Suprapubic skin (tissue), 4 donors: ENCODE results near the gene KCNJ4. TPM values are rescaled to one million over a fixed set of nuclear protein-coding genes. Genes with fewer than 3 reads are reported as not detected.
"Not testable (repeated sequence)": the region's sequence is repeated elsewhere in the genome, so short reads cannot be mapped to it uniquely, and the experiment has no call there.

Source experiments
- DNase-seq, 2 donors: peaks; one replicate each; pipeline ENCODE4 v3.0.0-alpha.2; 2019; ENCODE audit warnings: low spot score in 2 of 2
- H3K27ac ChIP-seq: fragments of 200-600 bp; sonication (generic); one replicate; pipeline ENCODE4 v1.5.1; 2019
- H3K27me3 ChIP-seq: fragments of 200-600 bp; sonication (generic); one replicate; pipeline ENCODE4 v1.5.1; 2019
- H3K36me3 ChIP-seq: fragments of 200-600 bp; sonication (generic); one replicate; pipeline ENCODE4 v1.5.1; 2019
- H3K4me1 ChIP-seq: fragments of 200-600 bp; sonication (generic); one replicate; pipeline ENCODE4 v1.5.1; 2019
- H3K4me3 ChIP-seq: fragments of 200-600 bp; sonication (generic); one replicate; pipeline ENCODE4 v1.5.1; 2019; ENCODE audit warnings: mild to moderate bottlenecking
- H3K9me3 ChIP-seq: fragments of 200-600 bp; sonication (generic); one replicate; pipeline ENCODE4 v1.5.1; 2019
- EP300 ChIP-seq: sonication (generic); formaldehyde crosslinking; IDR thresholded peaks from one replicate; pipeline ENCODE4 v1.6.1; 2017; ENCODE audit warnings: antibody characterized with exemption
- POLR2A ChIP-seq, 2 donors: fragments of 450-650 bp; IDR thresholded peaks; one replicate each; pipeline ENCODE4 v1.6.1; 2017; ENCODE audit warnings: antibody characterized with exemption in 2 of 2, mild to moderate bottlenecking in 2 of 2, moderate library complexity in 2 of 2
- POLR2AphosphoS5 ChIP-seq, 3 donors: sonication (generic); formaldehyde crosslinking; IDR thresholded peaks; one replicate each; pipeline ENCODE4 v1.6.1; 2017; ENCODE audit warnings: antibody characterized with exemption in 3 of 3
- WGBS: methylation state at CpG from one replicate; pipeline ENCODE4 v1.1.5; 2018; 5-methylcytosine and 5-hydroxymethylcytosine counted together
- total RNA-seq, 4 donors: library from RNA; depleted of rRNA; stranded (reverse); fragments of >200 nt; gene quantifications; one replicate each; pipeline ENCODE4 v1.1.0, GENCODE V29; 2016
- TF ChIP-seq, protein P1 (sequence below), 2 donors: fragments of 200-600 bp in 1 of 2; fragments of 450-650 bp in 1 of 2; sonication (generic) in 1 of 2; IDR thresholded peaks; one replicate each; pipeline ENCODE4 v1.5.1; 2016 to 2019; ENCODE audit warnings: antibody characterized with exemption in 2 of 2, mild to moderate bottlenecking in 1 of 2, moderate library complexity in 1 of 2

Gene KCNJ4
- total RNA-seq, 4 donors from 2014 or later: 0.21 to 0.55 (median 0.32) TPM; not detected in 1

DNA sequence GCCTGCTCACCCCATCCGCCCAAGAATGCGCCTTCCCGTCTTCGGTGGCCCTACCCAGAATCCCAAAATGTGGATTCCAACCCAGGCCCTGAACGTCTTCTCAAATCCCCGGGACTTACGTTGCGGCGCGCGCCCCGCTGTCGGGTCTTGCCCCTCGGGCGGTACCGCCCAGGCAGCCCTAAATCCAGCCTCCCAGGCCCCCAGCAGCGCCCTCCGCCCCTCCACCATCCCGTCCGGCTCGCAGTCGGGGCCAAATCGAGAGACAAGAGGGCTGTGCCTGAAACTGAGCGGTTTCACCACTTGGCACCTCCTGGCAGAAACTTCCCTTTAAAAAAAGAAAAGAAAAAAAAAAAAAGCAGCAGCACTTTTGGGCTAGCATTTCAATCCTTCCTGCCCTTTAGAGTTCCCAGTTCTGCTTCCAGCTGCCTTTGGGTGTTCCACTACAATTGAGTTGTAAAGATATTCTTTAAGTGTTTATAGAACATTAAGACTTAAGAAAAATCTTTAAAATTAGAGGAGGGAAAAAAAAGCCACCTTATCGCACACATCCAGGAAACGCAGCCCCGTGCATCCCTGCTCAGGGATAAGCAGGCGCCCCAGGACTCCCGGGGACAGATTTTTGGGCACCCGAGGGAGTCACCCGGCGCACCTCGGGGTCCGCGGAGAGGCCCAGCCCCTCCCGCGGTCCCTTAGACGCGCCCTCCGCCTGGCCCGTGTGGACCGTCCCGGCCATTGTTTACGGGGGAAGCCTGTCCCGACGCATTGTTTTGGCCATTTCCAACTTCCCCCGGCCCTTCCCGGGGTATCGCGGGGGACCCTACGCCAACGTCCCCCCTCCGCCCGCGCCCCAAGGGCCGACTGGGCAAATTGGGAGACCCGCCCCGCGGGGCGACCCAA, 57.6 kb downstream of the KCNJ4 start:
- WGBS: 3% methylated on average over 36 of the region's 60 CpGs
- peak in 1 of 2 donors; percentile 78 for DNase-seq
- Histone ChIP-seq H3K9me3 (no peaks in the 10 kb centered on the region), H3K4me1 (peaks cover 26% of the 10 kb centered on the region), H3K27me3 (no peaks in the 10 kb centered on the region), H3K36me3 (no peaks in the 10 kb centered on the region), H3K4me3 (peak overlapping the region; percentile 92), H3K27ac (peak overlapping the region; percentile 92)
- TF ChIP-seq, protein P1, sequence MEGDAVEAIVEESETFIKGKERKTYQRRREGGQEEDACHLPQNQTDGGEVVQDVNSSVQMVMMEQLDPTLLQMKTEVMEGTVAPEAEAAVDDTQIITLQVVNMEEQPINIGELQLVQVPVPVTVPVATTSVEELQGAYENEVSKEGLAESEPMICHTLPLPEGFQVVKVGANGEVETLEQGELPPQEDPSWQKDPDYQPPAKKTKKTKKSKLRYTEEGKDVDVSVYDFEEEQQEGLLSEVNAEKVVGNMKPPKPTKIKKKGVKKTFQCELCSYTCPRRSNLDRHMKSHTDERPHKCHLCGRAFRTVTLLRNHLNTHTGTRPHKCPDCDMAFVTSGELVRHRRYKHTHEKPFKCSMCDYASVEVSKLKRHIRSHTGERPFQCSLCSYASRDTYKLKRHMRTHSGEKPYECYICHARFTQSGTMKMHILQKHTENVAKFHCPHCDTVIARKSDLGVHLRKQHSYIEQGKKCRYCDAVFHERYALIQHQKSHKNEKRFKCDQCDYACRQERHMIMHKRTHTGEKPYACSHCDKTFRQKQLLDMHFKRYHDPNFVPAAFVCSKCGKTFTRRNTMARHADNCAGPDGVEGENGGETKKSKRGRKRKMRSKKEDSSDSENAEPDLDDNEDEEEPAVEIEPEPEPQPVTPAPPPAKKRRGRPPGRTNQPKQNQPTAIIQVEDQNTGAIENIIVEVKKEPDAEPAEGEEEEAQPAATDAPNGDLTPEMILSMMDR (IDR thresholded peaks at IDR 0.05): no peak
- TF ChIP-seq EP300: no peak
- no peak for TF ChIP-seq POLR2A (IDR thresholded peaks at IDR 0.05)
- TF ChIP-seq POLR2AphosphoS5 (IDR thresholded peaks at IDR 0.05): no peak

GRCh38 chr22:38396440-38397069, 58.4 kb downstream of the KCNJ4 start:
- not testable (repeated sequence) for H3K36me3 ChIP-seq, H3K27me3 ChIP-seq, H3K9me3 ChIP-seq, DNase-seq
- Histone ChIP-seq H3K4me1 (peaks cover 26% of the 10 kb centered on the region), H3K4me3 (peak overlapping the region; percentile 92), H3K27ac (peak overlapping the region; percentile 92)
- 84% methylated on average over 12 of the region's 12 CpGs for WGBS

- not testable (repeated sequence) for H3K36me3 ChIP-seq, H3K27me3 ChIP-seq, DNase-seq, H3K9me3 ChIP-seq, H3K4me3 ChIP-seq
- Histone ChIP-seq H3K27ac (peak overlapping the region; percentile 92), H3K4me1 (peaks cover 26% of the 10 kb centered on the region)
Measured at GRCh38 chr22:38395944-38396343, 59.1 kb downstream of the KCNJ4 start.

- DNase-seq, H3K27ac ChIP-seq, H3K9me3 ChIP-seq, H3K27me3 ChIP-seq, H3K4me3 ChIP-seq, H3K36me3 ChIP-seq: not testable (repeated sequence)
- H3K4me1 ChIP-seq: peaks cover 26% of the 10 kb centered on the region
- WGBS: 52% methylated on average over 6 of the region's 6 CpGs
Measured at GRCh38 chr22:38394929-38395624, 59.9 kb downstream of the KCNJ4 start.

- not testable (repeated sequence) for H3K4me1 ChIP-seq, H3K27me3 ChIP-seq, H3K4me3 ChIP-seq, DNase-seq, H3K27ac ChIP-seq, H3K9me3 ChIP-seq, H3K36me3 ChIP-seq
- WGBS: 85% methylated on average over 4 of the region's 4 CpGs
Measured at GRCh38 chr22:38389428-38389818, 65.6 kb downstream of the KCNJ4 start.

GRCh38 chr22:38388506-38389427, 66.2 kb downstream of the KCNJ4 start:
- WGBS: 78% methylated on average over 6 of the region's 6 CpGs
- not testable (repeated sequence) for H3K36me3 ChIP-seq, H3K9me3 ChIP-seq, DNase-seq, H3K4me3 ChIP-seq, H3K27me3 ChIP-seq, H3K4me1 ChIP-seq, H3K27ac ChIP-seq

- not testable (repeated sequence) for H3K27ac ChIP-seq, DNase-seq, H3K4me1 ChIP-seq, H3K4me3 ChIP-seq, H3K27me3 ChIP-seq, H3K9me3 ChIP-seq, H3K36me3 ChIP-seq
- WGBS: 44% methylated on average over 5 of the region's 5 CpGs
Measured at GRCh38 chr22:38386918-38387317, 68.1 kb downstream of the KCNJ4 start.

GRCh38 chr22:38383417-38383816, 71.6 kb downstream of the KCNJ4 start:
- 97% methylated on average over 2 of the region's 2 CpGs for WGBS
- Histone ChIP-seq H3K4me3 (no peak overlapping the region), H3K27ac (no peak overlapping the region), H3K9me3 (no peaks in the 10 kb centered on the region), H3K36me3 (peaks cover 4% of the 10 kb centered on the region), H3K4me1 (no peaks in the 10 kb centered on the region), H3K27me3 (no peaks in the 10 kb centered on the region)
- no peak for DNase-seq
- TF ChIP-seq POLR2AphosphoS5 (IDR thresholded peaks at IDR 0.05) (no peak), POLR2A (IDR thresholded peaks at IDR 0.05) (no peak), EP300 (no peak)
- TF ChIP-seq, protein P1 (IDR thresholded peaks at IDR 0.05): no peak

DNA sequence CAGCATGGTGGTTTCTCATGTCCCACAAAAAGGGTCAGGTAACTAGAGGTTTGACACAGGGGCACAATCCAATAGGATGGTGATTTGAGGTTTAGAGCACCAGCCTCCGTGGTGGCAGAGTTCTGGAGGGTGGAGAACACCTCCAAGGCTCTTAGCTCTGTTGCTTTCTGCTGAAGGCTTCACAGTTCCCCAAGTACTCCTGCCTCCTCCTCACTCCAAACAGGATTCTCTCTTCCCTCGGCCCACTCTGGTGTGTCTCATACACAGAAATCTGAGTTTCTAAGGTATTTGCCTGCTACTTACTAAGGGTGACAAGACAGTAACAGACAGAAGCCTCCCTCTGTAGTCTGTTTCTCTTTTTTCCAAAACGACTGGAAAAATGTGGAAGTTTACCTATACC, 73.6 kb downstream of the KCNJ4 start:
- 86% methylated on average over 2 of the region's 3 CpGs for WGBS
- not testable (repeated sequence) for H3K9me3 ChIP-seq, H3K4me1 ChIP-seq, H3K27ac ChIP-seq, DNase-seq, H3K36me3 ChIP-seq, H3K27me3 ChIP-seq, H3K4me3 ChIP-seq
